SK-N-SH treated with all-trans-retinoic acid at 6 μM for 48 hours (cell line): ENCODE measurements around the gene LDB2.

ENCODE experiments used
- ATAC-seq: fragments of 200-7000 bp; cut with Tn5 transposase; 3 replicates; pipeline ENCODE4 v1.9.1; 2020; ENCODE audit warnings: mild to moderate bottlenecking, moderate library complexity
- ARNTL ChIP-seq: fragments of 450-650 bp; formaldehyde crosslinking; IDR thresholded peaks from 2 replicates; pipeline ENCODE4 v1.5.0; 2020; ENCODE audit warnings: low read depth, mild to moderate bottlenecking, moderate library complexity, borderline replicate concordance
- BACH2 ChIP-seq: fragments of 250-450 bp; sonication (Bioruptor Pico); IDR thresholded peaks from 2 replicates; pipeline ENCODE4 v1.9.0; 2021; ENCODE audit warnings: mild to moderate bottlenecking, borderline replicate concordance
- CSDC2 ChIP-seq: fragments of 250-450 bp; sonication (Bioruptor Pico); IDR thresholded peaks from 2 replicates; pipeline ENCODE4 v1.5.0; 2020; ENCODE audit warnings: mild to moderate bottlenecking, moderate library complexity
- CSRNP3 ChIP-seq: fragments of 250-450 bp; sonication (Bioruptor Pico); IDR thresholded peaks from 2 replicates; pipeline ENCODE4 v1.5.1; 2021; ENCODE audit warnings: mild to moderate bottlenecking, moderate library complexity
- ESRRG ChIP-seq: fragments of 250-450 bp; sonication (Bioruptor Pico); IDR thresholded peaks from 2 replicates; pipeline ENCODE4 v1.6.1; 2021; ENCODE audit warnings: mild to moderate bottlenecking
- ISL1 ChIP-seq: fragments of 250-450 bp; sonication (Bioruptor Pico); IDR thresholded peaks from 2 replicates; pipeline ENCODE4 v2.1.2; 2022; ENCODE audit warnings: mild to moderate bottlenecking, moderate library complexity
- OSR1 ChIP-seq: fragments of 250-450 bp; sonication (Bioruptor Pico); IDR thresholded peaks from 2 replicates; pipeline ENCODE4 v1.8.0; 2022; ENCODE audit warnings: moderate library complexity, mild to moderate bottlenecking, inconsistent platforms
- PATZ1 ChIP-seq: fragments of 250-450 bp; sonication (Bioruptor Pico); IDR thresholded peaks from 2 replicates; pipeline ENCODE4 v1.8.0; 2020; ENCODE audit warnings: mild to moderate bottlenecking, moderate library complexity, borderline replicate concordance
- POU6F1 ChIP-seq: fragments of 250-450 bp; sonication (Bioruptor Pico); IDR thresholded peaks from 2 replicates; pipeline ENCODE4 v1.8.0; 2021; ENCODE audit warnings: low read depth, mild to moderate bottlenecking, moderate library complexity, borderline replicate concordance
- PPARA ChIP-seq: fragments of 250-450 bp; sonication (Bioruptor Pico); IDR thresholded peaks from 2 replicates; pipeline ENCODE4 v1.5.0; 2020; ENCODE audit warnings: mild to moderate bottlenecking, borderline replicate concordance
- RARB ChIP-seq: fragments of 250-450 bp; sonication (Bioruptor Pico); IDR thresholded peaks from 2 replicates; pipeline ENCODE4 v1.8.0; 2021; ENCODE audit warnings: mild to moderate bottlenecking, moderate library complexity
- SNAI2 ChIP-seq: fragments of 250-450 bp; sonication (Bioruptor Pico); IDR thresholded peaks from 2 replicates; pipeline ENCODE4 v1.5.0; 2020; ENCODE audit warnings: mild to moderate bottlenecking, moderate library complexity
- TCF4 ChIP-seq: fragments of 250-450 bp; sonication (Bioruptor Pico); IDR thresholded peaks from 2 replicates; pipeline ENCODE4 v1.8.0; 2021; ENCODE audit warnings: mild to moderate bottlenecking, moderate library complexity, borderline replicate concordance
- TOX ChIP-seq: fragments of 250-450 bp; sonication (Bioruptor Pico); IDR thresholded peaks from 2 replicates; pipeline ENCODE4 v1.8.0; 2021; ENCODE audit warnings: mild to moderate bottlenecking, moderate library complexity, borderline replicate concordance
- ZC3H10 ChIP-seq: fragments of 250-450 bp; sonication (Bioruptor Pico); IDR thresholded peaks from 2 replicates; pipeline ENCODE4 v1.5.1; 2021; ENCODE audit warnings: mild to moderate bottlenecking, moderate library complexity
- ZFP3 ChIP-seq: fragments of 250-450 bp; sonication (Bioruptor Pico); IDR thresholded peaks from 2 replicates; pipeline ENCODE4 v1.5.0; 2020; ENCODE audit warnings: mild to moderate bottlenecking, moderate library complexity
- ZNF565 ChIP-seq: fragments of 450-650 bp; formaldehyde crosslinking; conservative IDR thresholded peaks from 2 replicates; pipeline ENCODE4 v1.5.0; 2020; ENCODE audit warnings: low read depth, mild to moderate bottlenecking, moderate library complexity
- ZNF70 ChIP-seq: fragments of 450-650 bp; formaldehyde crosslinking; IDR thresholded peaks from 2 replicates; pipeline ENCODE4 v1.5.0; 2020; ENCODE audit warnings: mild to moderate bottlenecking, moderate library complexity
- ZNF8 ChIP-seq: fragments of 450-650 bp; formaldehyde crosslinking; IDR thresholded peaks from 2 replicates; pipeline ENCODE4 v1.5.0; 2020; ENCODE audit warnings: mild to moderate bottlenecking, moderate library complexity
- TF ChIP-seq, protein P1 (sequence below): fragments of 250-450 bp; sonication (Bioruptor Pico); IDR thresholded peaks from 2 replicates; pipeline ENCODE4 v1.5.1; 2020; ENCODE audit warnings: low read depth, mild to moderate bottlenecking, moderate library complexity

LDB2 gene

GRCh38 chr4:16809064-16809463, 89.4 kb downstream of the LDB2 start (continued):
- TF ChIP-seq CSRNP3 (CRISPR knock-in tag) (no peak), PATZ1 (CRISPR knock-in tag) (no peak), ZC3H10 (CRISPR knock-in tag) (no peak), TCF4 (CRISPR knock-in tag) (no peak), PPARA (CRISPR knock-in tag) (no peak), OSR1 (CRISPR knock-in tag) (no peak)

- no peak for ATAC-seq
- TF ChIP-seq ZNF70 (CRISPR knock-in tag), result no peak
- no peak for TF ChIP-seq POU6F1
- TF ChIP-seq, protein P1, sequence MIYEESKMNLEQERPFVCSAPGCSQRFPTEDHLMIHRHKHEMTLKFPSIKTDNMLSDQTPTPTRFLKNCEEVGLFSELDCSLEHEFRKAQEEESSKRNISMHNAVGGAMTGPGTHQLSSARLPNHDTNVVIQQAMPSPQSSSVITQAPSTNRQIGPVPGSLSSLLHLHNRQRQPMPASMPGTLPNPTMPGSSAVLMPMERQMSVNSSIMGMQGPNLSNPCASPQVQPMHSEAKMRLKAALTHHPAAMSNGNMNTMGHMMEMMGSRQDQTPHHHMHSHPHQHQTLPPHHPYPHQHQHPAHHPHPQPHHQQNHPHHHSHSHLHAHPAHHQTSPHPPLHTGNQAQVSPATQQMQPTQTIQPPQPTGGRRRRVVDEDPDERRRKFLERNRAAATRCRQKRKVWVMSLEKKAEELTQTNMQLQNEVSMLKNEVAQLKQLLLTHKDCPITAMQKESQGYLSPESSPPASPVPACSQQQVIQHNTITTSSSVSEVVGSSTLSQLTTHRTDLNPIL (CRISPR knock-in tag), result no peak
- no peak for TF ChIP-seq CSDC2 (CRISPR knock-in tag)
Observed at GRCh38 chr4:16807355-16807754, 91.1 kb downstream of the LDB2 start.

- ATAC-seq, result no peak
Observed at GRCh38 chr4:16804581-16804980, 93.9 kb downstream of the LDB2 start.

More at GRCh38 chr4:16804581-16804980, 93.9 kb downstream of the LDB2 start:
- no peak for TF ChIP-seq BACH2 (CRISPR knock-in tag)
- no peak for TF ChIP-seq RARB (CRISPR knock-in tag)
- TF ChIP-seq ZFP3 (CRISPR knock-in tag), result no peak
- TF ChIP-seq TCF4 (CRISPR knock-in tag), result no peak
- no peak for TF ChIP-seq CSRNP3 (CRISPR knock-in tag)
- TF ChIP-seq POU6F1, result no peak
- no peak for TF ChIP-seq ZNF8 (CRISPR knock-in tag)
- no peak for TF ChIP-seq TOX (CRISPR knock-in tag)
- no peak for TF ChIP-seq CSDC2 (CRISPR knock-in tag)
- no peak for TF ChIP-seq ZC3H10 (CRISPR knock-in tag)
- TF ChIP-seq ISL1 (CRISPR knock-in tag), result no peak
- no peak for TF ChIP-seq PATZ1 (CRISPR knock-in tag)
- TF ChIP-seq ZNF565 (CRISPR knock-in tag), result no peak
- no peak for TF ChIP-seq ARNTL (CRISPR knock-in tag)
- TF ChIP-seq ESRRG (CRISPR knock-in tag), result no peak
- TF ChIP-seq SNAI2 (CRISPR knock-in tag), result no peak
